GM12878 (cell line): ENCODE results near the gene INTU. TPM values are rescaled to one million over a fixed set of nuclear protein-coding genes. Genes with fewer than 3 reads are reported as not detected.
A peak's percentile ranks its signal among the peaks of the same experiment; 100 is the strongest.

Experiments
- ATAC-seq: fragments of 200-7000 bp; cut with Tn5 transposase; 3 replicates; pipeline ENCODE4 v1.9.1; 2020; ENCODE audit warnings: mild to moderate bottlenecking, moderate library complexity
- BruUV-seq: library from RNA; stranded (reverse); fragments of 400-500 nt; replicated peaks from 2 replicates; lab custom pipeline; 2021; lab: Mats Ljungman, UMichigan
- CTCF ChIA-PET: fragments of 300-600 bp; sonication (Branson Sonifier 250); formaldehyde crosslinking; extraction: SDS; loops from one replicate; lab custom pipeline; 2021; ENCODE audit warnings: inconsistent platforms; lab: Yijun Ruan, JAX
- POLR2A ChIA-PET: fragments of 350-600 bp; formaldehyde crosslinking; extraction: SDS; loops from one replicate; lab custom pipeline; 2021; ENCODE audit warnings: inconsistent platforms; lab: Charles Lee
- RAD21 ChIA-PET: fragments of 300-600 bp; sonication (Branson Sonifier 250); formaldehyde crosslinking; loops from one replicate; lab custom pipeline; 2023; ENCODE audit warnings: antibody characterized with exemption; ENCODE audit not compliant: unreplicated experiment; lab: Charles Lee
- SMC1A ChIA-PET: fragments of 300-600 bp; sonication (Branson Sonifier 250); formaldehyde crosslinking; loops from one replicate; lab custom pipeline; 2023; ENCODE audit not compliant: unreplicated experiment, uncharacterized antibody; lab: Charles Lee
- DNase-seq: peaks from one replicate; pipeline ENCODE4 v3.0.0-alpha.2; 2011; ENCODE audit warnings: low read depth, low spot score
- FAIRE-seq: peaks from 3 replicates; lab custom pipeline; 2011; peaks lifted over from hg19 to GRCh38; lab: Jason Lieb, UNC
- H2AFZ ChIP-seq: 2 replicates; pipeline ENCODE4 v1.6.0; 2011; ENCODE audit warnings: low read depth, low read length, control low read depth; ENCODE audit not compliant: control insufficient read depth
- H3K27ac ChIP-seq: 2 replicates; pipeline ENCODE4 v1.5.1; 2011; ENCODE audit warnings: control low read depth; ENCODE audit not compliant: control insufficient read depth, insufficient read depth
- H3K27me3 ChIP-seq, 2 experiments: replicated peaks in 1 of 2; 2 replicates each; pipeline versions ENCODE4 v1.6.0 to v1.6.1; 2011; ENCODE audit warnings: low read length in 1 of 2; ENCODE audit not compliant: control insufficient read depth in 2 of 2, insufficient read depth in 2 of 2
- H3K36me3 ChIP-seq, 2 experiments: 2 replicates each; pipeline ENCODE4 v1.5.1; 2011; ENCODE audit warnings: low read length in 1 of 2; ENCODE audit not compliant: control insufficient read depth in 2 of 2, insufficient read depth in 2 of 2
- H3K4me1 ChIP-seq: 2 replicates; pipeline ENCODE4 v1.6.1; 2011; ENCODE audit warnings: mild to moderate bottlenecking, low read length, moderate library complexity, mixed read lengths; ENCODE audit not compliant: control insufficient read depth, insufficient read depth
- H3K4me2 ChIP-seq: 2 replicates; pipeline ENCODE4 v1.6.0; 2011; ENCODE audit warnings: control low read depth; ENCODE audit not compliant: control insufficient read depth, insufficient read depth
- H3K4me3 ChIP-seq: fragments of 200-600 bp; sonication (generic); 2 replicates; pipeline ENCODE4 v1.5.1; 2016
- H3K79me2 ChIP-seq: 2 replicates; pipeline ENCODE4 v1.6.0; 2011; ENCODE audit warnings: low read length; ENCODE audit not compliant: control insufficient read depth, insufficient read depth
- H3K9ac ChIP-seq: 2 replicates; pipeline ENCODE4 v1.8.0; 2011; ENCODE audit warnings: low read length, control low read depth, mixed read lengths; ENCODE audit not compliant: control insufficient read depth, insufficient read depth
- H3K9me3 ChIP-seq: replicated peaks from 3 replicates; pipeline ENCODE4 v1.5.1; 2011; ENCODE audit warnings: mild to moderate bottlenecking, low read length; ENCODE audit not compliant: control insufficient read depth, insufficient read depth
- H4K20me1 ChIP-seq: 2 replicates; pipeline ENCODE4 v1.6.0; 2011; ENCODE audit not compliant: control insufficient read depth, insufficient read depth
- CBX3 ChIP-seq: fragments of 200-600 bp; sonication (generic); IDR thresholded peaks from 2 replicates; pipeline ENCODE4 v1.6.1; 2016; ENCODE audit warnings: low read depth, borderline replicate concordance
- CTCF ChIP-seq, 3 experiments: IDR thresholded peaks in 2 of 3; conservative IDR thresholded peaks in 1 of 3; 2 replicates each; pipeline ENCODE4 v1.5.1; 2011; ENCODE audit warnings: low read depth in 3 of 3, low read length in 3 of 3, mild to moderate bottlenecking in 3 of 3, control low read depth in 2 of 3, moderate library complexity in 2 of 3, inconsistent platforms in 1 of 3, mixed read lengths in 1 of 3; ENCODE audit not compliant: control insufficient read depth in 2 of 3, insufficient read depth in 1 of 3; ENCODE audit errors: extremely low read depth in 1 of 3
- ETV6 ChIP-seq, 2 experiments: fragments of 450-650 bp in 1 of 2; IDR thresholded peaks in 1 of 2; conservative IDR thresholded peaks in 1 of 2; 2 replicates each; pipeline ENCODE4 v1.6.1; 2014; ENCODE audit warnings: antibody characterized with exemption in 1 of 2, borderline replicate concordance in 1 of 2, low read depth in 1 of 2, mild to moderate bottlenecking in 1 of 2, moderate library complexity in 1 of 2
- IKZF1 ChIP-seq: fragments of 450-650 bp; conservative IDR thresholded peaks from 2 replicates; pipeline ENCODE4 v1.6.1; 2017; ENCODE audit warnings: antibody characterized with exemption, mild to moderate bottlenecking
- IKZF2 ChIP-seq, 2 experiments: fragments of 450-650 bp; IDR thresholded peaks; 2 replicates each; pipeline ENCODE4 v1.6.1; 2017; ENCODE audit warnings: mild to moderate bottlenecking in 2 of 2, moderate library complexity in 2 of 2
- JUNB ChIP-seq: IDR thresholded peaks from 2 replicates; pipeline ENCODE4 v1.6.1; 2016; ENCODE audit warnings: antibody characterized with exemption, mild to moderate bottlenecking
- PML ChIP-seq: IDR thresholded peaks from 2 replicates; pipeline ENCODE4 v1.6.1; 2012; ENCODE audit warnings: low read length, inconsistent platforms
- POLR2AphosphoS5 ChIP-seq: IDR thresholded peaks from 2 replicates; pipeline ENCODE4 v1.6.1; 2011; ENCODE audit warnings: mild to moderate bottlenecking, low read length, inconsistent platforms
- RAD21 ChIP-seq: IDR thresholded peaks from 2 replicates; pipeline ENCODE4 v1.6.1; 2011; ENCODE audit warnings: mild to moderate bottlenecking, low read depth, low read length, moderate library complexity; ENCODE audit not compliant: insufficient read depth
- SMARCA5 ChIP-seq: fragments of 450-650 bp; IDR thresholded peaks from 2 replicates; pipeline ENCODE4 v1.6.1; 2017; ENCODE audit warnings: mild to moderate bottlenecking
- SMC3 ChIP-seq: IDR thresholded peaks from 2 replicates; pipeline ENCODE4 v1.6.1; 2011; ENCODE audit warnings: low read length, improper control_type of control experiment, borderline replicate concordance
- STAT1 ChIP-seq: fragments of 450-650 bp; conservative IDR thresholded peaks from 2 replicates; pipeline ENCODE4 v1.6.1; 2014; ENCODE audit warnings: antibody characterized with exemption, mild to moderate bottlenecking
- ZNF217 ChIP-seq: fragments of 450-650 bp; IDR thresholded peaks from 2 replicates; pipeline ENCODE4 v1.6.1; 2017; ENCODE audit warnings: antibody characterized with exemption, mild to moderate bottlenecking
- ZNF274 ChIP-seq: IDR thresholded peaks from one replicate; pipeline ENCODE4 v1.8.0; 2011; ENCODE audit not compliant: insufficient read length, insufficient read depth
- ZNF384 ChIP-seq: IDR thresholded peaks from 2 replicates; pipeline ENCODE4 v1.6.1; 2012; ENCODE audit warnings: low read depth, mild to moderate bottlenecking, low read length, improper control_type of control experiment, borderline replicate concordance
- WGBS: methylation state at CpG from one replicate; pipeline ENCODE4 v1.1.6; 2016; ENCODE audit warnings: low lambda C conversion rate; ENCODE audit not compliant: insufficient replicate concordance, insufficient coverage; ENCODE audit errors: missing lambda C conversion rate; 5-methylcytosine and 5-hydroxymethylcytosine counted together
- in situ Hi-C: fragments of 300-500 bp; cut with MboI; formaldehyde crosslinking; loops from 9 replicates; pipeline ENCODE4 v1.14.3; 2018; ENCODE audit warnings: mixed read lengths
- intact Hi-C: fragments of 100-400 bp; cut with micrococcal nuclease; formaldehyde crosslinking; loops from one replicate; pipeline ENCODE4 v1.14.2; 2022; ENCODE audit not compliant: unreplicated experiment
- polyA plus RNA-seq, 11 experiments: library from polyadenylated mRNA; depleted of rRNA in 4 of 11; unstranded in 6 of 11; stranded (reverse) in 5 of 11; fragments of >200 nt; fragmentation: Nextera tagmentation in 4 of 11; fragmentation: Illumina TruSeq in 1 of 11; extraction: Ambion mirVana in 4 of 11; extraction: Trizol in 1 of 11; gene quantifications; 1 replicate in 1 of 11; 2 replicates in 10 of 11; pipeline versions ENCODE4 v1.2.1 to v1.2.3, GENCODE V29; 2011 to 2016; ENCODE audit warnings: inconsistent platforms in 2 of 11, missing spikeins in 2 of 11, low read depth in 1 of 11
- total RNA-seq, 4 experiments: library from RNA; depleted of rRNA in 3 of 4; stranded (reverse); fragments of >200 nt in 3 of 4; fragmentation: Illumina TruSeq in 1 of 4; extraction: Trizol in 1 of 4; gene quantifications; 2 replicates each; pipeline versions ENCODE4 v1.2.1 to v1.2.3, GENCODE V29; 2013 to 2021
- TF ChIP-seq, protein P1 (sequence below): fragments of 150-350 bp; IDR thresholded peaks from 2 replicates; pipeline ENCODE4 v1.6.1; 2014; ENCODE audit warnings: mild to moderate bottlenecking, low read depth, low read length
- TF ChIP-seq, protein P2 (sequence below): fragments of 450-650 bp; IDR thresholded peaks from 2 replicates; pipeline ENCODE4 v1.6.1; 2018; ENCODE audit warnings: borderline replicate concordance, mild to moderate bottlenecking; ENCODE audit not compliant: partially characterized antibody

Gene INTU
- total and polyA plus RNA-seq, 10 of the 15 experiments (the other 5 are each of a cell fraction or from before 2014, with no cell fraction given) = under 0.01 to 0.15 (median 0.01) TPM; not detected in 4

DNA sequence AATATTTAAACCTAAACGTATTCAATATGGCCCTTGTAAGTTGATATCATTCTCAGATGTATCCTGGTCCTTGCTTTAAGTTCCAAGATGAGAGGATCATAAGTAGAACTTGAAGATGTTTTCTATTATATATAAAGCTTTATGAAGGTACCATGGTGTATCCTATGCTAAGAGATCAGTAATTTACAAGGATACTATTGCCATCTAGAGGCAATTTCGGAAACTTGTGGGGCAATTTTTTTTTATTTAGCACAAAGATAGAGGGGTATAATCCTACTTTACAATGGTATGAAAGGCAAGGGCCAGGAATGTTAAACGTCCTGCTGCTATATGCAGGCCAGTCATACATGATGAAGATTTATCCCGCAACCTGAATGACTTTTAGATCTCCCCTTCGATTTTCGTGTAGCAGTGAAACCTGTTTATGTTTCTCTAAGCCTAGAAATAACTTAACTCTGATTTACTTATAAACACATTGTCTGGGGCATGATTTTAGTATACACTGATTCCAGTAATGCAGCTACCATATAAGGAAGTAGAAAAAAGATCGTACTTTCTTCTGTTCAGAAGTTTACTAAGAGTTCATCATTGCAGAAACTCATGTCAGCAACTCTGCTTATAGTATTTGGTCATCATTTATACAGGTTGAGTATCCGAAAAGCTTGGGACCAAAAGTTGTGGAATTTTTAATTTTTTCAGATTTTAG is 100.0 kb downstream of the INTU start:
- peak; percentile 92 for ATAC-seq
- SMC1A ChIA-PET = interaction anchor here (0.7 to 5.6 kb wide), 21 partner anchors 9 to 319 kb away, joined by 3 to 86 read pairs (median 5); no protein-coding TSS in a partner anchor
- Histone ChIP-seq H3K4me3 (no peak overlapping the region), H3K79me2 (no peaks in the 10 kb centered on the region), H3K27me3 (no peaks in the 10 kb centered on the region; a peak in 1 of 4 replicates), H3K27ac (no peak overlapping the region), H4K20me1 (no peaks in the 10 kb centered on the region), H3K4me2 (no peak overlapping the region), H3K4me1 (no peaks in the 10 kb centered on the region), H3K9me3 (no peaks in the 10 kb centered on the region), H3K9ac (no peak overlapping the region), H2AFZ (no peak overlapping the region), H3K36me3 (no peaks in the 10 kb centered on the region)
- peak; percentile 12 for DNase-seq
- POLR2A ChIA-PET = interaction anchor here (1.0 kb wide), 1 partner anchor 131 kb away, joined by 3 read pairs; no protein-coding TSS in a partner anchor
- BruUV-seq = no TSS peak
- intact Hi-C loops = loop anchor here (1.0 to 5.0 kb wide), 2 partner anchors 127 to 195 kb away; no protein-coding TSS in a partner anchor
- FAIRE-seq = peak; percentile 66
- CTCF ChIA-PET = interaction anchor here (0.6 to 6.0 kb wide), 35 partner anchors 9 to 1128 kb away, joined by 3 to 137 read pairs (median 4); no protein-coding TSS in a partner anchor
- in situ Hi-C loops = loop anchor here (5.0 kb wide), 1 partner anchor 130 kb away; no protein-coding TSS in a partner anchor
- RAD21 ChIA-PET = interaction anchor here (0.6 to 4.6 kb wide), 15 partner anchors 29 to 319 kb away, joined by 3 to 57 read pairs (median 3); partner anchors contain the start of genes ABHD18, INTU and MFSD8
- whole genome bisulfite sequencing = under 1% methylated on average over 8 of the region's 8 CpGs
- TF ChIP-seq ZNF217 (no peak), IKZF2 (IDR thresholded peaks at IDR 0.05) (no peak), ZNF384 (peak; percentile 57; the same call in 1 of the 2 replicates), RAD21 (peak; percentile 83), CBX3 (no peak), PML (no peak), POLR2AphosphoS5 (no peak), CTCF (IDR thresholded peaks at IDR 0.05 in 2 of 3, conservative IDR thresholded peaks at IDR 0.05 in 1 of 3; ENCODE audit: control insufficient read depth in 2 of 3, extremely low read depth in 1 of 3, insufficient read depth in 1 of 3, low read depth in 3 of 3, low read length in 3 of 3) (peak; percentile 44 to 73 (median 58); a peak in 5 of 6 replicates), ZNF274 (no peak), IKZF1 (no peak), ETV6 (conservative IDR thresholded peaks at IDR 0.05 in 1 of 2, IDR thresholded peaks at IDR 0.05 in 1 of 2; ENCODE audit: borderline replicate concordance in 1 of 2, low read depth in 1 of 2) (no peak), SMARCA5 (no peak), STAT1 (no peak), SMC3 (peak; percentile 71; the same call in 1 of the 2 replicates), JUNB (no peak)
- TF ChIP-seq, protein P1, sequence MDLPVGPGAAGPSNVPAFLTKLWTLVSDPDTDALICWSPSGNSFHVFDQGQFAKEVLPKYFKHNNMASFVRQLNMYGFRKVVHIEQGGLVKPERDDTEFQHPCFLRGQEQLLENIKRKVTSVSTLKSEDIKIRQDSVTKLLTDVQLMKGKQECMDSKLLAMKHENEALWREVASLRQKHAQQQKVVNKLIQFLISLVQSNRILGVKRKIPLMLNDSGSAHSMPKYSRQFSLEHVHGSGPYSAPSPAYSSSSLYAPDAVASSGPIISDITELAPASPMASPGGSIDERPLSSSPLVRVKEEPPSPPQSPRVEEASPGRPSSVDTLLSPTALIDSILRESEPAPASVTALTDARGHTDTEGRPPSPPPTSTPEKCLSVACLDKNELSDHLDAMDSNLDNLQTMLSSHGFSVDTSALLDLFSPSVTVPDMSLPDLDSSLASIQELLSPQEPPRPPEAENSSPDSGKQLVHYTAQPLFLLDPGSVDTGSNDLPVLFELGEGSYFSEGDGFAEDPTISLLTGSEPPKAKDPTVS = no peak
- TF ChIP-seq, protein P2, sequence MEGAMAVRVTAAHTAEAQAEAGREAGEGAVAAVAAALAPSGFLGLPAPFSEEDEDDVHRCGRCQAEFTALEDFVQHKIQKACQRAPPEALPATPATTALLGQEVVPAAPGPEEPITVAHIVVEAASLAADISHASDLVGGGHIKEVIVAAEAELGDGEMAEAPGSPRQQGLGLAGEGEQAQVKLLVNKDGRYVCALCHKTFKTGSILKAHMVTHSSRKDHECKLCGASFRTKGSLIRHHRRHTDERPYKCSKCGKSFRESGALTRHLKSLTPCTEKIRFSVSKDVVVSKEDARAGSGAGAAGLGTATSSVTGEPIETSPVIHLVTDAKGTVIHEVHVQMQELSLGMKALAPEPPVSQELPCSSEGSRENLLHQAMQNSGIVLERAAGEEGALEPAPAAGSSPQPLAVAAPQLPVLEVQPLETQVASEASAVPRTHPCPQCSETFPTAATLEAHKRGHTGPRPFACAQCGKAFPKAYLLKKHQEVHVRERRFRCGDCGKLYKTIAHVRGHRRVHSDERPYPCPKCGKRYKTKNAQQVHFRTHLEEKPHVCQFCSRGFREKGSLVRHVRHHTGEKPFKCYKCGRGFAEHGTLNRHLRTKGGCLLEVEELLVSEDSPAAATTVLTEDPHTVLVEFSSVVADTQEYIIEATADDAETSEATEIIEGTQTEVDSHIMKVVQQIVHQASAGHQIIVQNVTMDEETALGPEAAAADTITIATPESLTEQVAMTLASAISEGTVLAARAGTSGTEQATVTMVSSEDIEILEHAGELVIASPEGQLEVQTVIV = no peak
